IgD-negative memory B cell (primary cell): ENCODE measurements around the gene LRRC25. TPM values are rescaled to one million over a fixed set of nuclear protein-coding genes. Genes with fewer than 3 reads are reported as not detected.
"Not testable (repeated sequence)": the region's sequence is repeated elsewhere in the genome, so short reads cannot be mapped to it uniquely, and the experiment has no call there.

Source experiments
- H3K27ac Mint-ChIP-seq, 3 donors: one replicate each; pipeline ENCODE4 v1.8.0; 2020 to 2022; ENCODE audit warnings: mild to moderate bottlenecking in 3 of 3, mixed read lengths in 3 of 3, moderate library complexity in 1 of 3
- H3K27me3 Mint-ChIP-seq: one replicate; pipeline ENCODE4 v1.8.0; 2021; ENCODE audit warnings: mixed read lengths
- H3K36me3 Mint-ChIP-seq: one replicate; pipeline ENCODE4 v1.8.0; 2020; ENCODE audit warnings: mild to moderate bottlenecking, mixed read lengths
- H3K4me1 Mint-ChIP-seq, 3 donors: one replicate each; pipeline ENCODE4 v1.8.0; 2020 to 2022; ENCODE audit warnings: mixed read lengths in 3 of 3, mild to moderate bottlenecking in 1 of 3
- H3K4me3 Mint-ChIP-seq, 4 donors: one replicate each; pipeline ENCODE4 v1.8.0; 2020 to 2022; ENCODE audit warnings: mild to moderate bottlenecking in 4 of 4, mixed read lengths in 4 of 4, moderate library complexity in 3 of 4
- H3K9me3 Mint-ChIP-seq, 3 donors: one replicate each; pipeline ENCODE4 v1.8.0; 2020 to 2021; ENCODE audit warnings: mixed read lengths in 3 of 3, mild to moderate bottlenecking in 1 of 3
- polyA plus RNA-seq: library from polyadenylated mRNA; unstranded; fragments of 300-500 nt; fragmentation: Illumina TruSeq; gene quantifications from one replicate; pipeline ENCODE4 v1.2.3, GENCODE V29; 2021

The LRRC25 gene
- polyA plus RNA-seq, 1 donor from 2014 or later: 14.9 TPM

GRCh38 chr19:18368504-18369222 is 28.8 kb downstream of the LRRC25 start:
- Mint-ChIP-seq H3K27ac (no peak overlapping the region), H3K4me1 (peaks cover 0 to under 1% (median under 1%) of the 10 kb centered on the region in 3 donors), H3K36me3 (peaks cover under 1% of the 10 kb centered on the region), H3K9me3 (no peaks in the 10 kb centered on the region), H3K27me3 (peaks cover under 1% of the 10 kb centered on the region), H3K4me3 (no peak overlapping the region)

GRCh38 chr19:18366021-18366435 is 31.4 kb downstream of the LRRC25 start:
- Mint-ChIP-seq H3K9me3 (no peaks in the 10 kb centered on the region), H3K36me3 (peaks cover 8% of the 10 kb centered on the region), H3K4me1 (peaks cover 0 to 2% (median 0%) of the 10 kb centered on the region in 3 donors), H3K27ac (no peak overlapping the region), H3K27me3 (no peaks in the 10 kb centered on the region), H3K4me3 (no peak overlapping the region)

- peaks cover 8% of the 10 kb centered on the region for H3K36me3 Mint-ChIP-seq
- peaks cover 0 to 2% (median 0%) of the 10 kb centered on the region in 3 donors for H3K4me1 Mint-ChIP-seq
- H3K9me3 Mint-ChIP-seq: no peaks in the 10 kb centered on the region
- H3K27ac Mint-ChIP-seq: no peak overlapping the region
- H3K27me3 Mint-ChIP-seq: no peaks in the 10 kb centered on the region
- H3K4me3 Mint-ChIP-seq: no peak overlapping the region
Observed at GRCh38 chr19:18364826-18365528, 32.4 kb downstream of the LRRC25 start.

- H3K27me3 Mint-ChIP-seq, H3K9me3 Mint-ChIP-seq, H3K4me3 Mint-ChIP-seq, H3K4me1 Mint-ChIP-seq, H3K36me3 Mint-ChIP-seq: not testable (repeated sequence)
- peak overlapping the region in 1 of 3 donors; percentile 74 for H3K27ac Mint-ChIP-seq
Observed at GRCh38 chr19:18364277-18364825, 33.1 kb downstream of the LRRC25 start.

GRCh38 chr19:18363787-18364186 is 33.6 kb downstream of the LRRC25 start:
- peaks cover 11% of the 10 kb centered on the region for H3K36me3 Mint-ChIP-seq
- H3K4me3 Mint-ChIP-seq: no peak overlapping the region
- no peaks in the 10 kb centered on the region for H3K27me3 Mint-ChIP-seq
- peaks cover 0 to 2% (median 0%) of the 10 kb centered on the region in 3 donors for H3K4me1 Mint-ChIP-seq
- no peaks in the 10 kb centered on the region for H3K9me3 Mint-ChIP-seq
- peak overlapping the region in 1 of 3 donors; percentile 74 for H3K27ac Mint-ChIP-seq

- H3K27me3 Mint-ChIP-seq: no peaks in the 10 kb centered on the region
- H3K4me1 Mint-ChIP-seq: peaks cover 0 to 2% (median 0%) of the 10 kb centered on the region in 3 donors
- no peaks in the 10 kb centered on the region for H3K9me3 Mint-ChIP-seq
- H3K36me3 Mint-ChIP-seq: peaks cover 14% of the 10 kb centered on the region
- peak overlapping the region in 1 of 4 donors; percentile 57 for H3K4me3 Mint-ChIP-seq
- H3K27ac Mint-ChIP-seq: no peak overlapping the region
Observed at GRCh38 chr19:18362934-18363542, 34.4 kb downstream of the LRRC25 start.

GRCh38 chr19:18361646-18362045 is 35.8 kb downstream of the LRRC25 start:
- Mint-ChIP-seq H3K27ac (no peak overlapping the region), H3K36me3 (peaks cover 19% of the 10 kb centered on the region), H3K27me3 (no peaks in the 10 kb centered on the region)

GRCh38 chr19:18357041-18357440 is 40.4 kb downstream of the LRRC25 start:
- no peak overlapping the region for H3K27ac Mint-ChIP-seq
- H3K4me1 Mint-ChIP-seq: peaks cover 0 to 2% (median 0%) of the 10 kb centered on the region in 3 donors
- no peak overlapping the region for H3K4me3 Mint-ChIP-seq
- no peaks in the 10 kb centered on the region for H3K9me3 Mint-ChIP-seq
- H3K36me3 Mint-ChIP-seq: peaks cover 15% of the 10 kb centered on the region
- no peaks in the 10 kb centered on the region for H3K27me3 Mint-ChIP-seq

More at GRCh38 chr19:18361646-18362045, 35.8 kb downstream of the LRRC25 start:
- Mint-ChIP-seq H3K4me3 (no peak overlapping the region), H3K9me3 (no peaks in the 10 kb centered on the region), H3K4me1 (peaks cover 0 to 2% (median 0%) of the 10 kb centered on the region in 3 donors)

- H3K27me3 Mint-ChIP-seq, H3K9me3 Mint-ChIP-seq, H3K4me1 Mint-ChIP-seq, H3K4me3 Mint-ChIP-seq, H3K27ac Mint-ChIP-seq: not testable (repeated sequence)
- H3K36me3 Mint-ChIP-seq: peaks cover 12% of the 10 kb centered on the region
Observed at GRCh38 chr19:18354743-18355142, 42.7 kb downstream of the LRRC25 start.

- H3K27me3 Mint-ChIP-seq: no peaks in the 10 kb centered on the region
- H3K36me3 Mint-ChIP-seq: peaks cover 9% of the 10 kb centered on the region
- H3K4me1 Mint-ChIP-seq: no peaks in the 10 kb centered on the region
- no peak overlapping the region for H3K4me3 Mint-ChIP-seq
- H3K27ac Mint-ChIP-seq: no peak overlapping the region
- H3K9me3 Mint-ChIP-seq: no peaks in the 10 kb centered on the region
Observed at GRCh38 chr19:18353378-18354005, 43.9 kb downstream of the LRRC25 start.

GRCh38 chr19:18351544-18351943 is 45.9 kb downstream of the LRRC25 start:
- no peaks in the 10 kb centered on the region for H3K4me1 Mint-ChIP-seq
- no peak overlapping the region for H3K4me3 Mint-ChIP-seq
- no peaks in the 10 kb centered on the region for H3K9me3 Mint-ChIP-seq
- H3K27ac Mint-ChIP-seq: no peak overlapping the region
- H3K36me3 Mint-ChIP-seq: peaks cover 12% of the 10 kb centered on the region
- H3K27me3 Mint-ChIP-seq: no peaks in the 10 kb centered on the region

- peaks cover 12% of the 10 kb centered on the region for H3K36me3 Mint-ChIP-seq
- no peaks in the 10 kb centered on the region for H3K27me3 Mint-ChIP-seq
- peaks cover 0 to 1% (median 0%) of the 10 kb centered on the region in 3 donors for H3K4me1 Mint-ChIP-seq
- no peak overlapping the region for H3K4me3 Mint-ChIP-seq
- no peak overlapping the region for H3K27ac Mint-ChIP-seq
- no peaks in the 10 kb centered on the region for H3K9me3 Mint-ChIP-seq
Observed at GRCh38 chr19:18350490-18350889, 46.9 kb downstream of the LRRC25 start.

- Mint-ChIP-seq H3K4me3 (peak overlapping the region in 1 of 4 donors; percentile 20), H3K27ac (no peak overlapping the region), H3K4me1 (peaks cover 0 to 1% (median 0%) of the 10 kb centered on the region in 3 donors), H3K36me3 (peaks cover 12% of the 10 kb centered on the region), H3K9me3 (no peaks in the 10 kb centered on the region), H3K27me3 (no peaks in the 10 kb centered on the region)
Observed at GRCh38 chr19:18349524-18350128, 47.8 kb downstream of the LRRC25 start.

- Mint-ChIP-seq H3K36me3 (peaks cover 12% of the 10 kb centered on the region), H3K4me3 (peak overlapping the region in 1 of 4 donors; percentile 20)
- not testable (repeated sequence) for H3K9me3 Mint-ChIP-seq, H3K4me1 Mint-ChIP-seq, H3K27me3 Mint-ChIP-seq, H3K27ac Mint-ChIP-seq
Observed at GRCh38 chr19:18348818-18349339, 48.5 kb downstream of the LRRC25 start.
